ENCODE data around the gene UBE4A.

The UBE4A gene

GRCh38 chr11:118437208-118438125, 78.1 kb downstream of the UBE4A start:
- no peak for DNase-seq

- no peak for DNase-seq
Measured at GRCh38 chr11:118438314-118438931, 79.0 kb downstream of the UBE4A start.

GRCh38 chr11:118439646-118440045, 80.2 kb downstream of the UBE4A start:
- DNase-seq: no peak

- no peak for DNase-seq
Measured at GRCh38 chr11:118441770-118442275, 82.4 kb downstream of the UBE4A start.

- DNase-seq: no peak
Measured at GRCh38 chr11:118442301-118442700, 82.9 kb downstream of the UBE4A start.

- DNase-seq: no peak
Measured at GRCh38 chr11:118442908-118443589, 83.6 kb downstream of the UBE4A start.

GRCh38 chr11:118443590-118444218, 84.3 kb downstream of the UBE4A start:
- no peak for DNase-seq

- no peak for DNase-seq
Measured at GRCh38 chr11:118447423-118447822, 88.0 kb downstream of the UBE4A start.

- DNase-seq: no peak
Measured at GRCh38 chr11:118448294-118448693, 88.9 kb downstream of the UBE4A start.
